Measurements from ENCODE around the gene MSANTD2.

DNA sequence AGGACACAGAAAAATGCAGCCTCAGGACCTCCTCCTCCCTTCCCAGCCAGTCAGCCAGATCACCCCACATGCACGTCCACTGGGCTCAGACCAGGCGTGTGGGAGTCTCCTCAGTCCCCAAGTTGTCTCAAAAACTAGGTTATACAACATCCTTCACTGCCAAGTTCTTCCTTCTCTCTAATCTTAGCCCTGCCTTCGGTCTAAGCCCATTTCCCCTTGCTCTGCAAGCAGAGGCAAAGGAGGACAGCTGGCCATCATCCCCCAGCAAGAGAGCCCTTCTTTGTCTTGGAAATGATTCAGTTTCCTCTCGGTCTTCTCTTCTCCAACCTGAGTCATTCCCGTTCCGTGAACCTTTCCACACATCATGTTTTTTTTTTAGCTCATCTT, 74.5 kb downstream of the MSANTD2 start:
- TF ChIP-seq JUNB (IDR thresholded peaks at IDR 0.05; ENCODE audit: unreplicated experiment), result no peak
- TF ChIP-seq POLR2AphosphoS5 (IDR thresholded peaks at IDR 0.05; ENCODE audit: low read depth), result no peak
- TF ChIP-seq, protein P1, sequence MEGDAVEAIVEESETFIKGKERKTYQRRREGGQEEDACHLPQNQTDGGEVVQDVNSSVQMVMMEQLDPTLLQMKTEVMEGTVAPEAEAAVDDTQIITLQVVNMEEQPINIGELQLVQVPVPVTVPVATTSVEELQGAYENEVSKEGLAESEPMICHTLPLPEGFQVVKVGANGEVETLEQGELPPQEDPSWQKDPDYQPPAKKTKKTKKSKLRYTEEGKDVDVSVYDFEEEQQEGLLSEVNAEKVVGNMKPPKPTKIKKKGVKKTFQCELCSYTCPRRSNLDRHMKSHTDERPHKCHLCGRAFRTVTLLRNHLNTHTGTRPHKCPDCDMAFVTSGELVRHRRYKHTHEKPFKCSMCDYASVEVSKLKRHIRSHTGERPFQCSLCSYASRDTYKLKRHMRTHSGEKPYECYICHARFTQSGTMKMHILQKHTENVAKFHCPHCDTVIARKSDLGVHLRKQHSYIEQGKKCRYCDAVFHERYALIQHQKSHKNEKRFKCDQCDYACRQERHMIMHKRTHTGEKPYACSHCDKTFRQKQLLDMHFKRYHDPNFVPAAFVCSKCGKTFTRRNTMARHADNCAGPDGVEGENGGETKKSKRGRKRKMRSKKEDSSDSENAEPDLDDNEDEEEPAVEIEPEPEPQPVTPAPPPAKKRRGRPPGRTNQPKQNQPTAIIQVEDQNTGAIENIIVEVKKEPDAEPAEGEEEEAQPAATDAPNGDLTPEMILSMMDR (conservative IDR thresholded peaks at IDR 0.05; ENCODE audit: low read depth in 2 of 2), result no peak
- TF ChIP-seq EZH2 (IDR thresholded peaks at IDR 0.05; ENCODE audit: low read depth, unreplicated experiment), result no peak
- no peak for TF ChIP-seq EZH2phosphoT487 (IDR thresholded peaks at IDR 0.05; ENCODE audit: unreplicated experiment)
- TF ChIP-seq NANOG (IDR thresholded peaks at IDR 0.05; ENCODE audit: borderline replicate concordance), result no peak
- TF ChIP-seq STAT1 (IDR thresholded peaks at IDR 0.05; ENCODE audit: unreplicated experiment), result no peak
- no peak for TF ChIP-seq CREB1 (CRISPR knock-in tag; IDR thresholded peaks at IDR 0.05; ENCODE audit: low read depth)
- TF ChIP-seq, protein P2, sequence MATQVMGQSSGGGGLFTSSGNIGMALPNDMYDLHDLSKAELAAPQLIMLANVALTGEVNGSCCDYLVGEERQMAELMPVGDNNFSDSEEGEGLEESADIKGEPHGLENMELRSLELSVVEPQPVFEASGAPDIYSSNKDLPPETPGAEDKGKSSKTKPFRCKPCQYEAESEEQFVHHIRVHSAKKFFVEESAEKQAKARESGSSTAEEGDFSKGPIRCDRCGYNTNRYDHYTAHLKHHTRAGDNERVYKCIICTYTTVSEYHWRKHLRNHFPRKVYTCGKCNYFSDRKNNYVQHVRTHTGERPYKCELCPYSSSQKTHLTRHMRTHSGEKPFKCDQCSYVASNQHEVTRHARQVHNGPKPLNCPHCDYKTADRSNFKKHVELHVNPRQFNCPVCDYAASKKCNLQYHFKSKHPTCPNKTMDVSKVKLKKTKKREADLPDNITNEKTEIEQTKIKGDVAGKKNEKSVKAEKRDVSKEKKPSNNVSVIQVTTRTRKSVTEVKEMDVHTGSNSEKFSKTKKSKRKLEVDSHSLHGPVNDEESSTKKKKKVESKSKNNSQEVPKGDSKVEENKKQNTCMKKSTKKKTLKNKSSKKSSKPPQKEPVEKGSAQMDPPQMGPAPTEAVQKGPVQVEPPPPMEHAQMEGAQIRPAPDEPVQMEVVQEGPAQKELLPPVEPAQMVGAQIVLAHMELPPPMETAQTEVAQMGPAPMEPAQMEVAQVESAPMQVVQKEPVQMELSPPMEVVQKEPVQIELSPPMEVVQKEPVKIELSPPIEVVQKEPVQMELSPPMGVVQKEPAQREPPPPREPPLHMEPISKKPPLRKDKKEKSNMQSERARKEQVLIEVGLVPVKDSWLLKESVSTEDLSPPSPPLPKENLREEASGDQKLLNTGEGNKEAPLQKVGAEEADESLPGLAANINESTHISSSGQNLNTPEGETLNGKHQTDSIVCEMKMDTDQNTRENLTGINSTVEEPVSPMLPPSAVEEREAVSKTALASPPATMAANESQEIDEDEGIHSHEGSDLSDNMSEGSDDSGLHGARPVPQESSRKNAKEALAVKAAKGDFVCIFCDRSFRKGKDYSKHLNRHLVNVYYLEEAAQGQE (IDR thresholded peaks at IDR 0.05; ENCODE audit: unreplicated experiment), result no peak
